T-helper 2 cell treated with Interferon-gamma antibody and Interleukin-4, amounts not matched to agents 100 ng/mL and 5 ng/mL, for 36 hours (primary cell): ENCODE measurements around the gene TFCP2L1. TPM values are rescaled to one million over a fixed set of nuclear protein-coding genes. Genes with fewer than 3 reads are reported as not detected.

ENCODE experiments used
- intact Hi-C: fragments of 100-400 bp; cut with micrococcal nuclease; formaldehyde crosslinking; loops from one replicate; pipeline ENCODE4 v1.15.1; 2023
- total RNA-seq: library from RNA; stranded (reverse); gene quantifications from 2 replicates; pipeline ENCODE4 v1.2.3, GENCODE V29; 2022

Gene TFCP2L1
- total RNA-seq, 1 donor from 2014 or later = 0.02 TPM

DNA sequence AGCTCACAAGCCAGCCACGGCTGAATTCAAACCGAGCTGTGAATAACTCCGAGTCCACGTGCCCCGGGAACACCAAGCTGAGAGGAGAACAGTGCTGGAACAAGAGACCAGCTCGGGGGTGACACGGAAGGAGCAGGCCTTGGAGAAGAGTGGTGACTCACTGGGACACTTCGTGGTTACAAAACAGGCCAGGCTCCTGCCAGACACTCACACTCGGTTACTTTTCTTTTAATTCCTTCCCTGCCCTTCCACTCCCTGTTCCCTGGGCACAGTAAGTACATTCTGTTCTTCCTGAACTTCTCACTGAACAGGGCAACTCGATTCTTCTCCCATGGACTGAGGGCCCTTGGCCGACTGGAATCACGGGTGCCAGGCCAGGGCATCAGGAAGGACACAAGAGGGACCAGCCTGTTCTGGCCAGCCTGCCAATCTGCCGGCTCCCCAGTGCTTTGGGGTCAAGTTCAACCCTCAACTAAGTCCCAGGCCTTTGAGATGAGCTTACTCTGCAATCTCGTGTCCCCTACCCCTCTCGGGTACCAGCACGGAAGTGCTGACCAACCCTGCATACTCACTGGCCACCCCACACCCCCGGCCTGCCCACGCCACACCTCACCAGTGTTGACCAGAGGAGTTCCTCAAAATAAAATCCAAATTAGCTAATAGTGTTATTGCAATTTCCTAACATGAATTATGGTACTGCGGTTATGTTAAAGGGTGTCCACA, 87.5 kb downstream of the TFCP2L1 start:
- intact Hi-C loops = no loop called here

DNA sequence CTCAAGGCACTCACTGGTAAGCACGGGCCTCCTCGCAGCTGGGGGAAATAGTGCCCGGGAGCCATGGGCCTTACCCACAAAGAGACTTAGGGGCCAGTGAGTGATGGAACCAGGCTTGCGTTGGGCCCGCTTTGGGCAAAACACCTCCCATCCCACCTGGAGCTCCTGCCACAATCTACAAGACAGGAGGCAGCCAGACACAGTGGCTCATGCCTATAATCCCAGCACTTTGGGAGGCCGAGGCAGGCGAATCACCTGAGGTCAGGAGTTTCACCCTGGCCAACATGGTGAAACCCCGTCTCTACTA, 88.2 kb downstream of the TFCP2L1 start:
- intact Hi-C loops = no loop called here

DNA sequence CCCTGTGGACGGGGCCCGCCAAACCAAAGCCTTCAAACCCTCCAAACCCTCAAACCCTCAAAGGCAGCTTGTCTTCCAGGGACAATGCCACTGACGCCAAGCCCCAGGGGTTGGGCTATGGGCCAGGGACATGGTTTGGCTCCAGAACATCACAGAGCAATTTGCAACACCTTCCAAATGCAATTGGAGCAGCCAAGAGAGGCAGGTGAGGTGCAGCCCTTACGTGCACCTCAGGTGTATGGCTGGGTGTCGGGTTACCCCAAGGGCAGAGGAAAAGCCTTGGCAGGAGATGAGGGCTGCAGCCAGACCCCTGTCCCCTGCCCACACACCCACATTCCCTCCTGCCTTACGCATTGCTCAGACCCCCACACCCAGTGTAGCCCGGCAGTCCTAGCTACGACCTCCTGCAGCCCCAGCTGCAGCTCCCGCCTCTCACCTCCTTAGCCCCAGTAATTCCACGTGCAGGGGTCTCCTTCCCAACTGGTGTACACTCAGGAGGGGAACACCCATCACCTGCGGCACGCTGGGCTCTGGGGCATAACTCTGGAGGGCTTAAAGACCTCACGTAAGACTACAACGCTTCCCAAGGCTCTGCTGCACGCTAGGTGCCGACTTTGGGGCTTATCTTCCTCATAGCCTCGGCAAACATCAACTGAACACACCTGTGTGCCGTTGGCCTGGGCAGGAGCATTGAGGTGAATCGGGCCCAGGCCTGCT, 88.7 kb downstream of the TFCP2L1 start:
- intact Hi-C loops = no loop called here

DNA sequence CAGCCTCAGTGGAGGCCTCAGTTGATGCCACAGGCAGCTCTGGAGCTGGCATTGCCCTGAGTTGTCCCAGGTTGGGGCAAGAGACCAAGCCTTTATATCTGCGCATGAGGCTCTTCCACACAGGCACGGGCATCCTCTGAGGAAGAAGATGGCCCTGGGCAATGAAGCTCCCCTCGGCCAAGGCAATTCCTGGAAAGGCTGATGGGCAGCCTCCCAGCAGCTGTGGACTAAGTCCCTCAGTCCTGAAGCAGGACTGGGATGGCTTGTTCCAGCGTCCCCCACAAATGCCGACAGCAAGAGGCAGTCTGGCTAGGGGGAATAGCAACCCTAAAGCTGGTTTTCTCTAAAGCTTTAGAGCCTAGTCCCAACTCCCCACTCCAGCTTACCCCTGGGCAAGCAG, 90.0 kb downstream of the TFCP2L1 start:
- intact Hi-C loops = no loop called here

DNA sequence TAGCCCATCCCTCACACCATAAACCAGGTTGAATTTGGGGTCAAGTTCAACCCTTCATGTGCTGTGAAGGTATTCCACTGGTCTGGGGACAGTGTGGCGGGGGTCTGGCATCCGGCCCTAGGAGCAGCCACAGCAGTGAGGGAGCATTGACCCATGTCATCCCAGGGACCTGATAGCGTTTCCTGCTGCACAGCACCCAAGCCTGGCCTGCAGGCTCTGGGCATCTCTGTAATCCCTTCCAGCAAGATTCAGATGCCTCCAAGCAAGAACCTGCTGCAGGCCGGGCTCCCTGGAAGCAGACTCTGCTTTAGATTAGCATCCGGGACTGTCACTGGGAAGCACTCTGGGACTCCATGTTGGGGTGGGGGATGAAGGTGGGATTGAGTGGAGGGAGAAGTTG, 90.4 kb downstream of the TFCP2L1 start:
- intact Hi-C loops = no loop called here

DNA sequence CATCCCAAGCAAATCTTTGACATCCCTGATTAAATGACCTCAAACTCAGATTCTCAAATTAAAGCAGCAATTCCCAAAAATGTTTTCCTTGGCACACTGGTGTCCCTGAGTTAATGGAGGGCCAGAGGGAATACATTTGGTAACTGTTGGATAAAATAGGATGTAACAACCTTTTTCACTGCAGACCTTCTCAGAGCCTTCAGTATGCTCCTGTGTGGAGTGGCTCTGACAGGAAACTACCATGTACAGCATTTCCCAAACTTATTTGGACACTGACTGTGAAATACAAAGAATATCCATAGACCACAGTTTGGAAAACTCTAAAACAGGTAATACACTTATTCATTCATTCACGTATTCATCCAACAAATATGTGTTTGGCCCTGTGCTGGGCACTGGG, 91.8 kb downstream of the TFCP2L1 start:
- intact Hi-C loops = no loop called here

DNA sequence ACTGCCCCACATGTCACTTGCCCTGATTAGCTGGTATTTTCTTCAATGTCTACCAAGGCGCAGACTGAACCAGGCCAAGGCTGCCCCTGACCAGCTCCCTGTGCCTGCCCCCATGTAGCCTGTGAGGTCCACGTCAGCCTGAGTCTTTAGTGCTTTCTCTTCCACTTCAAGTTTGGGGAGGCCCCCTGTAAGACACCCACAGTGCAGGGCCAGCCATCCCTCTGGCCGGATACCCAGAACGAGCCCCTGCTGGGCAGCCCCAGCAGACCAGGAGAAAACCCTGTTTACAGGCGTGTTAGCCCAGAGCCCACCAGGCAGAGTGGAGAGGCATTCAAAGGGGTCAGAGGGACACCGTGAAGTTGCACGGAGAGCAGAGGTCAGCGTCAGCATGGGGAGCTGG, 92.4 kb downstream of the TFCP2L1 start:
- intact Hi-C loops = no loop called here

DNA sequence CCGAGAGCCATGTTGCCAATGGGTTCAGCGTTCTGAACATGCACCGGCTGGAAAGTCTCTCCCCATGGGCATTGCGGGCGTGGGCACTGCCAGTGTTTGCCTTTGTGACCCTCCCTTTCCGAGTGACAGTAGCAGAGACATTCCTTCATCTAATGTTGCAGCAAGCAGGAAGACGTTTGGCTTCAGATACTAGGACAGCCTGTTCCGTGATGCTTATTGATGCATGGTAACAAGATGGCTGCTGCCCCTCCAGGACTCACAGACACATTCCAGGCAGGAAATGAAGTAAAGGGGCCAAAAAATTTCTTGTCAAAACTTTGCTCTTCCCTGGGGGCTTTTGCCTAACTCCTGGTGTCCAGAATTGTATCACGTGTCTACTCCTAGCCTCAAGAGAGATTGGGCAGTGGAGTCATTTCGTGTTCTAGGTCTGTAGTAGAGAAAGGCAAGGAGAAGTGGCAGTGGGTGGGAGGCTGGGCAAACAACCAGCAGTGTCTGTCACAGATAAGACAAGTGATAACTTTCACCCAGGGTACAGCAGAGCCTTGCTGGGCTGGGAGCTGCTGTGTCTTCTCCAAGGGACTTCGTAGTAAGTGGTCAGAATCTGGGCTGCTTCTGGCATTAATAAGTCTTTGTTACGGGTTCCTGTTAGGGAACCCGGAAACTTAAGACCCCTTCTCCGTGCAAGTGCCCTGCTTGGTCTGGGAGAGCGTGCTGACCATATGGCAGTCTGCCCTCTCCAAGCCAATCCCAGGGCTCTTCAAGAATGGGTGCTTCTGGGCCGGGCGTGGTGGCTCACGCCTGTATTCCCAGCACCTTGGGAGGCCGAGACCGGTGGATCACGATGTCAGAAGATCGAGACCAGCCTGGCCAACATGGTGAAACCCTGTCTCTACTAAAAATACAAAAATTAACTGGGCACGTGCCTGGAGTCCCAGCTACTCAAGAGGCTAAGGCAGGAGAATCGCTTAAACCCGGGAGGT, 93.5 kb downstream of the TFCP2L1 start:
- intact Hi-C loops = no loop called here

DNA sequence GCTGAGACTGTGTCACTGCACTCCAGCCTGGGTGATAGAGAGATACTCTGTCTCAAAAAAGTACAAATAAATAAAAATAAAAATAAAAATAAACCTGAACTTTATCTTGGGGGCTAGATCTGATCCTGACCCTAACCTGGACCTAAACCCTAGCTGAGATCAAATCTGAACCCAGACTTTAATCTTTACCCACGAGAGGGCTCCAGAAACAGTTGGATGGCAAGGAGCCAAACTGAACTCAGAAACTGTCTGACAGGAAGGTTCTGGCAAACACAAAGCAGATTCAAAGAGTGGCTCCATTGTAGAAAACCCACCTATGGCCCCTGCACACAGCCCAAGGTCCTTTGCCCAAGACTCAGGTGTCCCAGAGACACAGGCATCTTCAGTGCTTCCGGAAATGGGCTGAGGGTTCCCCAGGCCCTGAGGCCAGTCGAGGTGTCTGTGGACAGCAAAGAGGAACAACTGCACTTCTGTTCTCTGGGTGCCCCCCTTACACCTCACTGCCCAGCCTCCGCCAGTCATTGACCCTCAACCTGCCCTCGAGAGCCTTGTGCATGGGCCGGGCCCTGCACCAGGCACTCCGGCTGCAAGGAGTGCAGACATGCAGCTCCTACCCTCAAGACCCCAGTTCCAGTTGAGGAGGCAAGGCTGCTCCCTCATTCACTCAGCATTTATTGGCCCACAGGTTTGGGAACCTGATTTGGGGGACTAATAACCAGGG, 95.2 kb downstream of the TFCP2L1 start:
- intact Hi-C loops = no loop called here

DNA sequence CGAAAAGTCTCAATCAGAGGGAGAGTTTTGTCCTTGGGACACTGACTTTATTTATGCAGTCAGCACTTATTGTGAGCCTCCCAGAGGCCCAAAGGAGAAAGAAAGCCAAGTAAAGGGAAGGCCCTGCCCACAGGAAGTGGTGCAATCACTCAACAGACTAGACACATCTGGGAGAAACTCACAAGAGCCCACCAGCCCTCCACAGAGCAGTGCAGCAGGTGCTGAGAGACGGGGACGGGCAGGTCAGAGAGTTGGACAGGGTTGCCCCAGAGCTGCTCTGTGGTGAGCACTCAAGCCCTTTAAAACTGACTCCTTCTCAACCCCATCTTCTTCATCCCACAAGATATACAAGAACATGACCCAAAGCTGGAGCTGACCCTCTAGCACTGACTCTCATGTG, 96.0 kb downstream of the TFCP2L1 start:
- intact Hi-C loops = no loop called here

DNA sequence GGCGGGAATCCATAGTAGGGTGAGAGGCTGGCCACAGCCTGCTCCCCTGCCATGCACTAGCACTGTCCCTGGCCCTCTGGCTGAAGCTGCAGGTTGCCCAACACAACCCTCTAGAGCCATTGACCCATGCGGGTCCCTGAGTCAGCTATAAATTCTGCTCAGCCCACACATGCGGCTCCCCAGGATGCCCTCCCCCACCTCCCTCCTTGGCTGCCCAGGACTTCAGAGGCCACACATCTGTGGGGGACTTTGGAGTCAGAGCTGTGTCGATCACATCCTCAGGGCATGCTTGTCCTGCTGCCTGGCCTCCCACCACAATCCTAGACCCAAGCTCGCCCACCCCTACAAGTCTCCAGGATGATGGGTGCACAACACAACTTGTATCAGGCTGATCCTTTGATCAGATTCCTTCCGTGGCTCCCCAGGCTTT, 97.0 kb downstream of the TFCP2L1 start:
- intact Hi-C loops = no loop called here

DNA sequence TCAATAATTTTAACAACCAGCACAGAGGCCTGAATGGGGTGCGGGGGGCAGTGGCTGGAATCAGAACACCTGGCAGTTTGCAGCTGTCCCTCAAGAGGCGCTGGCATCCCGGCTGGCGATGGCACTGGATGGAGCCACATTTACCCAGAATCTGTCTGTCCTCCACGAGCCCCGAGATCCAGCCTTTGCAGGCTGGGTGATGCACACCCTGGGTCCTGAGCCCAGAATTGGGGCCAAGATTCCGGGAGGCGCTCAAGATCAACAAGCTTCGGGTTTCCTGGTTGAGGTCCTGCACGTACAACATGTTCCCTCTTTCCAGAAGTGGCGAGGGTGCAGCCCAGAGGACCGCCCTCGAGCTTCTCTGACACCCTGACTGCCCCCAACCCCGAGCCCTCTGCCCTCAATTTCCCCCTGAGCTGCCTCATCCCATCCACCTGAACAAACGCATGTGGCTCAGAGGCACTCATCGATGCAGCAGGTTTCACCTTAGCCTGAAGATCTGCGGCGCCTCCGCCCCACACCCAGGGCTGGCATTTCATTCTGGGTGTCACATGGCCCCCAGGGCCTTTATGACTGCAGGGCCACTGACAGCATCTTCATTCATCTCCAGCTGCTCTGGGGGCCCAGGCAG, 97.5 kb downstream of the TFCP2L1 start:
- intact Hi-C loops = no loop called here

DNA sequence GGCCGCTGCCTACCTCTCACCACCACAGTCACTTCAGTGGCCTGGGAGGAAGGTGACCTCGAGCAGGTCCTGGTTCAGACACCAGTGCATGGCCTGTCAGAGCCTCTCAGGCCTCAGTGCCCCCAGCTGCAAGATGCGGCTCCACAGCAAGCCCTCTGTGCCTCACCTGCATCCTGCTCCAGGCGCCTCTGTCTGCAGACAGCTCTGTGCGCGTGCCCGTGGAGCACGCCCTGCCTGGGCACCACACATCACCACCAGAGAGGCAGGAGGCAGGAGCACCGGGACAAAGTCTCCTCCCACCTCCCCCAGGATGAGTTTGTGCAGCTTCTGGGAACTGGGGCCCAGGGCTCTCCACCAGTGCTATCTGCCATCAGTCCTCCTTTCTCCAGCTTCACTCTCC, 98.7 kb downstream of the TFCP2L1 start:
- intact Hi-C loops = no loop called here

DNA sequence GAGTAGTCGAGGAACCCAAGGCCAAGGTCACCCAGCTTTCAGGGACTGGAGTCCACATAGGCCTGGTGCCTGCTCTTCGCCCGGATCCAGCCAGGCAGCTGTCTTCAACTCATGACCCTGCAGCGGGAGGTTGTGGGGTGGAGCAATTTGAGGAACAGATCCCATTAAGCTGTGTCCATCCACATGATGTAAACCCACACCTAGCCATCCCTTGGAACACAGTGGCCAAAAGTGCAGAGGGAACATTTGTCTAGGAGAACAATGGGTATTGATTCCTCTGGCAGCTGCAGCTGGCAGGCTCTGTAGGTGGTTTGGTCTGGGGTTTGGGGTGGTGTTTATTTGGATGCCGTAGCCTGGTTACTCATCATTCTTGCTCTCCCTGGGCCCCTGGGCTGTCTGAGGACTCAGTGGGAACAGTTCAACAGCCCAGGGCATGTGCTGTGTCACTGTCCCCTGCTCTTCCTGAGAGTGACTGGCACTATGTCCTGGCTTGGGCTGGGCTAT, 99.4 kb downstream of the TFCP2L1 start:
- intact Hi-C loops = no loop called here

DNA sequence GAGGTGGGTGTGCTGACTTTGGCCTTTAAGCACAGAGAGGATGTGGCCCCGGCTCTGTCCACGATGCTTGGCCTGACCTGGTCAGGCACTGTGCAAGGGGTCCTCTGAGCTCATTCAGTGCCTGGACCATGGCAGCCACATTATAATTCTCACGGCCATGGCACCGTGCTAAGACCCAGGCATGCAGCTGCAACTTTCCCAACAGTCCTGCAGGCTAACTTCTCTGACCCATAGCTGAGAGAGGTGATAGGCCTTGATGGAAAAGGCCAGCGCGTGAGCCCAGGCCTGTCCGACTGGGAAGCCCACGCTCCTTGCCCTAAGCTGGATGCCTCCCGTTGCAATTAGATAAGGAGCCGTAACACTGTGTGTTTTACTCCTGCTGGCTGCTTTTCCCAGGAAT, 99.9 kb downstream of the TFCP2L1 start:
- intact Hi-C loops = no loop called here

DNA sequence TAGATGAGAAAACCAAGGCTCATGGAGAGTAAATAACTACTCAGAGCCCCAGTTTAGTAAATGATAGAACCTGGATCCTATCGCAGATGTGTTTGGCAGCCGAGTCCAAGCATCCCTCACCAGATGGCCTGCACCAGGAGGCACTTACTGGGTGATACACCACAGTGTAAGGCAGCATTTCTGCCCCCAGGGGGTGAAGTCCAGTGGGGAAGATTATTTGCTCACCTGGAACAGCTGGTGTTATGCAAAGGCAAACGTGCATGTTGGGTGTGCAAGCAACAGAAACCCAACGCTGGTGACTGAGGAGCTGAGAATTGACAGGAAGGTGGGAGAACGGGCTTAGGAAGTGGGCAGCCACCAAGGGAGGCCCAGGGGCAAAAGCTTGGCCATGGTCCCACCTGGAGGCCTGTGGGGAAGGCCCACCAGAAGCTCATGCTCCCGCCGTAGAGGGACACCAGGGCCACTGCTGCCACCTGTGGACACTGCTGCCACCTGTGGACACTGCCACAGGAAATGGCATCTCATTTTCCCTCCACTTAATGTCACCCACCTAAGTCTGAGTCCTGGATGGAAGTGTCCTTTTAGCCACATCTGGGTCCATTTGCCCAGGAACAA, 100.6 kb downstream of the TFCP2L1 start:
- intact Hi-C loops = no loop called here

DNA sequence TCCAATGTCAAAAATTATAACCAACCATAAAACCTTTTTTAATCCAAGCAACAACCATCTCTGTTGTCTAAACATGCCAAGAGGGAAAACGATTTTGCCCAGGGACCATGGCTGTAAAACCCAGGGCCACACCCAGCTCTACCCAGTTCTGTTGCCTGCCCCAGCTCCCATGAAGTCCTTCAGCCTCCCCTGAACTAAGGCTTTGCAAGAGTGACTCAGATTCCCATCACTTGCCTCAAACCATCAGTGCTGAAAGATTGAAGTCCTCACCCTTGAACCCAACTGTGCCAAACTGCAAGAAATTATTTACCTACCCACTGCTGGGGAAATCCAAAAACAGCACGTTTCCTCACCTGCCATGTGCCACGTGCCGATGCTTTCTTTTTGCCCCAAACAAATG, 102.5 kb downstream of the TFCP2L1 start:
- intact Hi-C loops = no loop called here

DNA sequence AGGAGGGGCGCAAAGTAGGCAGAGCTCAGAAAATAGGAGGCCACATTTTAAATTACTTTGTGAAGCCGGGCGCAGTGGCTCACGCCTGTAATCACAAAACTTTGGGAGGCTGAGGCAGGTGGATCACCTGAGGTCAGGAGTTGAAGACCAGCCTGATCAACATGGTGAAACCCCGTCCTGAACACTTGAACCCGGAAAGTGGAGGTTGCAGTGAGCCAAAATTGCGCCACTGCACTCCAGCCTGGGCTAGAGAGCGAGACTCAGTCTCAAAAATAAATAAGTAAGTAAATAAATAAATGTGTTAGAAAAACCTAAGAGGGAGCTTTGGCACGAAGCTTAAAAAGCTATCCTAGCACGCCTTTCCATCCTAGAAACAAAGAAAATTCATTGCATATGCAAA, 105.5 kb downstream of the TFCP2L1 start:
- intact Hi-C loops = no loop called here

DNA sequence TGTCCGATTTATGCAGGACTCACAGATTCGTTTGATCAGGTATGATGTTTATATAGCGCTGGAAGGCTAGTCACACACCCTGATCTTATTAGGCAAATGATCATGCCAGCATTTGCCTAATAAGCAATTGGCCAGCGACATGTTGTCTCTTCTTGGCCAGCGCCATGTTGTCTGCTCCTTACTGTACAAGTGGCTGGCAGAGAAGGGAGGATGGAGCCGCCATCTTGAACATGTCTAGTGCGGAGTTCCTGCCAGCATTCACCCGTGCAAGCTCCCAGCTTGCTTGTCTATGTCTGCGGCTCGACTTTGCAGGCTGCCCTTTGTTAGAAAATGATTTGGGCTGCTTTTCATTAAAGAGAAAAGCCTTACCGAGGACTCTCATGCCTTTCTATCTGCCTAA, 106.3 kb downstream of the TFCP2L1 start:
- intact Hi-C loops = no loop called here

DNA sequence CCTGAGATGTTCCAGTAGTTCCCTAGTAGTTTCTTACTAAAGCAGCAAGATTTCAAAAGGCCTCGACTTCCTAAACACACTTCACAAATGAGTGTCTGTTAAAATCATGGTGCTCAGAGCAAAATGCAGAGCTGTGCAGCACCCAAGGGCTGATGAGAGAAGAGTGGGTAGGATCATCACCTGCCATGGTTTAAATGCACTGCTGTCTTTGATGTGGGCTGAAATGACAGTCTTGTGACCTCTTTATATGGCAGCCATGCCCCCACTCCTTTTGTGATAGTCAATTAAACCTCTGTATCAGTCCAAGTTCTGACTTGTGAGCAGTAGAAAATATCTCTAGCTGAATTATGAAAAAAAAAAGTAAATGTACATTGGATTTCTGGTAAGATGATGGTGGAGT, 107.1 kb downstream of the TFCP2L1 start:
- intact Hi-C loops = no loop called here
